ENCODE results near the gene GAD2. TPM values are rescaled to one million over a fixed set of nuclear protein-coding genes. Genes with fewer than 3 reads are reported as not detected.
A peak's percentile ranks its signal among the peaks of the same experiment; 100 is the strongest.

Gene GAD2
- total and polyA plus RNA-seq, 12 donors = not detected

- no peak for TF ChIP-seq POLR2A (IDR thresholded peaks at IDR 0.05)
- TF ChIP-seq CTCF (IDR thresholded peaks at IDR 0.05) = no peak
- Histone ChIP-seq H3K36me3 (replicated peaks in 1 of 2) (no peaks in the 10 kb centered on the region), H3K27me3 (peaks cover 89% of the 10 kb centered on the region), H3K4me3 (no peak overlapping the region), H3K4me1 (replicated peaks in 1 of 2) (peaks cover 0 to 5% of the 10 kb centered on the region in 2 donors), H3K9me3 (replicated peaks in 1 of 3) (no peaks in the 10 kb centered on the region), H3K27ac (no peak overlapping the region)
- intact Hi-C loops (cut with DNase I) = no loop called here
- peak in 1 of 7 donors; percentile 18 for DNase-seq
- 1 to 4% (median 1%) methylated on average over 27 to 57 of the region's 57 CpGs for WGBS, 4 donors
These were observed 514 bp upstream of the GAD2 start for GRCh38 chr10:26215935-26216584.

GRCh38 chr10:26217396-26218086 lies 967 bp downstream of the GAD2 start:
- Histone ChIP-seq H3K4me1 (replicated peaks in 1 of 2) (peaks cover 0 to 5% of the 10 kb centered on the region in 2 donors), H3K36me3 (replicated peaks in 1 of 2) (no peaks in the 10 kb centered on the region), H3K27me3 (peaks cover 94% of the 10 kb centered on the region), H3K4me3 (no peak overlapping the region), H3K27ac (no peak overlapping the region), H3K9me3 (replicated peaks in 1 of 3) (no peaks in the 10 kb centered on the region)
- no peak for DNase-seq
- TF ChIP-seq POLR2A (IDR thresholded peaks at IDR 0.05) = no peak
- no peak for TF ChIP-seq CTCF (IDR thresholded peaks at IDR 0.05)
- intact Hi-C loops (cut with DNase I) = no loop called here
- WGBS, 4 donors = 2 to 4% (median 2%) methylated on average over 21 to 64 of the region's 64 CpGs

GRCh38 chr10:26219676-26220075 lies 3.1 kb downstream of the GAD2 start:
- peaks cover 78% of the 10 kb centered on the region for H3K27me3 ChIP-seq
- WGBS, 4 donors = 44 to 66% (median 55%) methylated on average over 1 of the region's 1 CpG

GRCh38 chr10:26220901-26221300 lies 4.3 kb downstream of the GAD2 start:
- Histone ChIP-seq H3K27ac (no peak overlapping the region), H3K36me3 (replicated peaks in 1 of 2) (no peaks in the 10 kb centered on the region), H3K4me3 (no peak overlapping the region), H3K4me1 (replicated peaks in 1 of 2) (no peaks in the 10 kb centered on the region), H3K27me3 (peaks cover 65% of the 10 kb centered on the region), H3K9me3 (replicated peaks in 1 of 3) (no peaks in the 10 kb centered on the region)
- intact Hi-C loops (cut with DNase I) = no loop called here
- TF ChIP-seq POLR2A (IDR thresholded peaks at IDR 0.05) (no peak), CTCF (IDR thresholded peaks at IDR 0.05) (no peak)
- DNase-seq = no peak

More at GRCh38 chr10:26219676-26220075, 3.1 kb downstream of the GAD2 start:
- DNase-seq = no peak
- H3K4me3 ChIP-seq = no peak overlapping the region
- no peaks in the 10 kb centered on the region for H3K9me3 ChIP-seq (replicated peaks in 1 of 3)
- no peak overlapping the region for H3K27ac ChIP-seq
- H3K36me3 ChIP-seq (replicated peaks in 1 of 2) = no peaks in the 10 kb centered on the region
- peaks cover 0 to 5% of the 10 kb centered on the region in 2 donors for H3K4me1 ChIP-seq (replicated peaks in 1 of 2)
- intact Hi-C loops (cut with DNase I) = no loop called here
- TF ChIP-seq CTCF (IDR thresholded peaks at IDR 0.05) (no peak), POLR2A (IDR thresholded peaks at IDR 0.05) (no peak)
